KG1 (cell line): ENCODE measurements around the gene ERICH6B.
A peak's percentile ranks its signal among the peaks of the same experiment; 100 is the strongest.

Experiments used
- DNase-seq: peaks from one replicate; lab custom pipeline; 2025; lab: John Stamatoyannopoulos, UW

ERICH6B gene

DNA sequence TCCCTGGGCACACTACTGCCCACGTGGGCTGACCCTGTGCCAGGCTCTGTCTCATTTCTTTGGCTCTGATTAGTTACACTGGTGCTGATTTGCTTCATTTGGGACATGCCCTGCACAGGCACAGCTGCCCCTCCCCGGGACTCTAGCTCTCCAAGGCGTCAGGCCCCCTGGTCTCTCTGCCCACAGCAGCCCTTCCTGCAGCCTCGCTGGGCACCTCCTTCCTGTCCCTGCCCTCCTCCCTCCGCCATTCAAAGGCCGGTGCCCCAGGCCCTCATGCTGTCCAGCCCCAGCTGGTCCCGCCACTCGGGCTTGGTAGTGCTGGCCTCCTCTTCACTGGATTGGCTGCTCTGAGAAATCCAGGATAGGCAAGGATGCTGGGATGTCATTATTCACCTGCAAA lies 73.1 kb downstream of the ERICH6B start:
- DNase-seq, result no peak

DNA sequence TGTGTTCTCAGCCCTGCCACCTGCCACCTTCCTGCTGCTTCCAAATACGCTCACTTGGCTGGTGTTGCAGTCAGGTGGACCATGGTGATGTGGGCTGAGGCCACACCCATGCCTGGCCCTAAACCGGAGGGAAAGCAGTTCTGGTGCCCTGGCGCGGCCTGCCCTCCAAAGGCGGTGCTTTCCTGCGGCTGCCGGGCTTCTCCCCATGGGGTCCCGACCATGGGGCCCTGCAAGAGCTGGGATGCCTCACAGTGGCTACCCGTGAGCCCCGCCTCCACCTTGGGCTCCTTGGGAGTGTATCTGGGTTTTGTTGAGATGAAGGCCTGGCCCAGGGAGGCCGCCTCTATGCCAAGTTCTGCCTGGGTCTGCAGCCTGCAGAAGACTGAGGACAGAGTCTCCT lies 73.7 kb downstream of the ERICH6B start:
- DNase-seq, result no peak

DNA sequence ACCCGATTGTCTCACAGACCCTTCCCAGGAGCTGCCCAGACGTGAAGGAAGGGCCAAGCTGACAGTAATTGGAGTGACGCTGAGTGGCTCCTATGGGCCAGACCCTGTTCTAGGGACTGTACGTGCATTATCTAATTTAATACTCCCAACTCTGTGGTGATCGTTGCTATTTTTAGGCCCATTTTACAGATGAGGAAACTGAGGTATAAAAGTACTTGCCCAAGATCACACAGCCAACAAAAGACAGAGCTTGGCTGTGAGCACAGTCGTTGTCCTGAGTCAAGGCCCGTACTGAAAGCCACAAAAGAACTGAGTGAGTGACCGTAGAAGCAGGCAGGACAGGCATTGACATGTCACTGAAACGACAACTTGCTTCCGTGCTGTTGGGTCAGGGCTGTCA lies 74.7 kb downstream of the ERICH6B start:
- DNase-seq, result no peak

DNA sequence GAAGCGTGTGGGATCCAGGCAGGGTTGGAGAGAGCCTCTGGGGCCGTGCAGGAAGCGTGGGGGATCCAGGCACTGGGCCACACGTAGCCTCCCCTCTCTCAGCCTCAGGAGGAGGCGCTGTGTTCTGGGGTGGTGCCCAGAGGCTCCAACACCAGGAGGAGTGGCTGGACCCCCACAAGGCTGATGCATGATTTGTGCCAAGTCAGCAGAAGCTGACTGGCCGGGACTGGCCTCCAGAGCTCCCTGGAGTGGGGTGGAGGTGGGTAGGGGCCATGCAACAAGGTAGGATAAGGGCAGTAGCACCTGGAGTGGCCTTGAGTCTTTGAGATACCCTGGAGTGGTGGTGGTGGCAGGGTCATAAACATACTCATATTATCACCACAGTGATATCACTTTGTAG lies 75.3 kb downstream of the ERICH6B start:
- no peak for DNase-seq

GRCh38 chr13:45538382-45538781 lies 77.2 kb downstream of the ERICH6B start:
- DNase-seq, result no peak

GRCh38 chr13:45537516-45537915 lies 78.0 kb downstream of the ERICH6B start:
- no peak for DNase-seq

GRCh38 chr13:45536224-45536623 lies 79.3 kb downstream of the ERICH6B start:
- no peak for DNase-seq

- DNase-seq, result no peak
These were observed 80.9 kb downstream of the ERICH6B start for GRCh38 chr13:45534604-45535003.

DNA sequence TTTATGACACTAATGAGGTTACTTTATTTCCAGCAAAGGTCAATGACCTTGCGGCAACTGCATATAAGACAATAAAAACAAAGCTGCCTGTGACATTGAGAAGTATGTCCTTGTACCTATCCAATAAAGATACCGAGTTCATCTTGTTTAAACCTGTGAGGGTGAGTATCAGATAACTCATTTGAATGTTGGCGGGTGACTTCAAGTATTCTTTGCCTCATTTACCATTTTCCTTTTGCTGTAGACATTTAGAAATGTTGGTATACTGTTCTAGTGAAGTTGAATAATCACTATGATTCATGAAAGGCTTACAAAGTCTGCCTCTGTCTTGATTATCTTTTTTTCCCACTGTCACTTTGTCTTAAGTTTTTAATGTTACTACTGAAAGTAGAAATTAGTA lies 85.8 kb downstream of the ERICH6B start:
- no peak for DNase-seq

GRCh38 chr13:45527699-45528462 lies 87.7 kb downstream of the ERICH6B start:
- DNase-seq, result no peak

- DNase-seq, result no peak
These were observed 93.0 kb downstream of the ERICH6B start for GRCh38 chr13:45522571-45522970.

GRCh38 chr13:45521297-45521696 lies 94.2 kb downstream of the ERICH6B start:
- DNase-seq, result no peak

DNA sequence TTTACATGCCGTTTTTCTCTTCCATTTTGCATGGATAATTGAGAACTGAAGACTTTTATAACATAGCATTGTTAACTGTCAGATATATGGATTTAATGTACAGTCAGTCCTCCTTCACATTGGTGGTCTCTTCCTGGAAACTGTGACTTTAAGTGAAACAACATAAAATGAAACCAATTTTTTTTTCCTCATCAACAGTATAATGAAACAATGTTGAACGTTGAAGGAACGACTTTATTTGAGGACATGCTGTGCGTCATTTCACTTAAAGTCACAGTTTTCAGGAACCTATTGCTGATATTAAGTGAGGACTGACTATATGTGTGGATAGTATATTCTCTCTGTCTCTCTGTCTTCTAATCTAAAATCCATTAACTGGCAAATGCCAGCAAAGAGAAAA lies 96.0 kb downstream of the ERICH6B start:
- no peak for DNase-seq

DNA sequence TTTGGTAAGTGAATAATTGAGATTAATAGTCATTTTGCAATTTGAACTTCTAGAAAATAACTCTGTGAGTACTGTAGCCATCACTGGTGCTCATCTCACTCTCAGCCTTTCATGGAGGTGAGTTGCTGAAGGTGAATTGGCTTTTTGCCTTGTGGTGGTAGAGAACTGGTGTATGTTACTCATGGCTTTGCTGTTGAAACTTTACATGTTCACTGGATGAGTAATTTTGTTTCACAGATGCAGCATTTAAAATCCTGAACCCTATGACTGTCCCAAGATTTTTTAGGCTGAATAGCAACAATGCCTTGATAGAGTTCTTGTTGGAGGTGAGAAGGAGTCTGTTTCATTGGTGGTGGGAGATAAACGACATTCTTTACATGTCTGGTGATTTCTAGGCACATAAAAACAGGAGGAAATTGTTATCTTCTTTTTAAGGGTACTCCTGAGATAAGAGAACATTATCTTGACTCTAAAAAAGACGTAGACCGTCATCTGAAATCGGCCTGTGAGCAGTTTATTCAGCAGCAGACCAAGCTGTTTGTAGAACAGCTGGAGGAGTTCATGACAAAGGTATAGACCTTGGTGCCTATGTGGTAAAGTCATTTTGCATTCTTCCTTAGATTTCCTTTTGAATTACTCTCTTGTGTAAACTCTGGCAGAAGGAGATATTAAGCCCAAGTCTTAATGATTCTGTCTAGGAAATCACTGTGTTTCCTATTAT lies 96.9 kb downstream of the ERICH6B start:
- no peak for DNase-seq

- DNase-seq, result no peak
These were observed 98.8 kb downstream of the ERICH6B start for GRCh38 chr13:45516757-45517156.

GRCh38 chr13:45512098-45512496 lies 103.4 kb downstream of the ERICH6B start:
- no peak for DNase-seq

DNA sequence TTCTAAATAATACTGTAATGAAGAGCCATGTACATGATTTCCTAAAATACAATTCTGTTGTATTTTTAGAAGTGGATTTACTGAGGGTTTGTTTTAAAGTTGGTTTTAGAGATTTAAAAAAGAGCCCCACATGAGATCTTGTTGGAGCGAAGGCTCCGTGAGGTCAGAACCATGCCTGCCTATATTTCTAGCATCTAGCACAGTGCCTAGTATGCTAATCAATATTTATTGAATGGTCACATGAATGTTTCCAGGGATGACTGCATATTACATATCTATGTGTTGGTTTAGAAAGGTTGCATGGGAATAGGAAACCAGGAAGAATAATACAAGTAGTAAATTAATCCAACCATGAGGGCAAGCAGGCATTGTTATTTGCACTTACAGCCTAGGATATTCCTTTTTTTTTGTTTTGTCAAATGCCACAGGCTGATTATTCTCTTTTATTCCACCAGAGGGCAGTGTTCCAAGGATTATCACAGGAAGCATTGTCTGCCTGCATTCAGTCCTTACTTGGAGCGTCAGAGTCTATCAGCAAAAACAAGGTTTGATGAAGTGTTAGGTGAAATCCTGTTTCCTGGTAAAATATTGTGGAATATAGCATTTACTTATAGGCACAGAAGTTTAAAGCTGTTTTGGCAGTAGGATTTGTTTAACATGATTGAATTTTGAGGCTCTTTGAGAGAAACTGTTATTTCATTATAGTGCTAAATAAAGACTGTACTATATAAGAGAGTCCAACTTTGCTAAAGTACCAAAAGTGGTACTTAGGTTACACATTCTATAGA lies 104.0 kb downstream of the ERICH6B start:
- DNase-seq, result peak; percentile 44

DNA sequence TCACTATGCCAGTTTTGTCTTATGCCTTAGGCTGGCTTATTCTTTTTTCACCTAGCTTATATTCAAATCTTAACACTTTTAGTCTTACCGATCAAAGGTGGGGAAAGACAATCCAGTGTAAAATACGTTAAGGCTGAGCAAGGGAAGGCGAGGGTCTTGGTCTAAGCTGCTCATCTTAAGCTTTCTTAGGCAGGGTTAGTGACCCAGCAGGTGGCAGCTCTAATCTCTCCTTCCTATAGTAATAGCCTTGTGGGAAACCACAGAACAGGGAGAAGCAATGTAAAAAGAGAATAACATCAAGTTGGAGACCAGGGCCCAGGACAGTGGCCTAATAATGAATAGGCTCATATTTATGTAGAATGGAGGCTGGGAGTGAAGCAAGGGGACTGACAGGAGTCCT lies 104.9 kb downstream of the ERICH6B start:
- no peak for DNase-seq

- DNase-seq, result no peak
These were observed 106.8 kb downstream of the ERICH6B start for GRCh38 chr13:45508776-45509175.

DNA sequence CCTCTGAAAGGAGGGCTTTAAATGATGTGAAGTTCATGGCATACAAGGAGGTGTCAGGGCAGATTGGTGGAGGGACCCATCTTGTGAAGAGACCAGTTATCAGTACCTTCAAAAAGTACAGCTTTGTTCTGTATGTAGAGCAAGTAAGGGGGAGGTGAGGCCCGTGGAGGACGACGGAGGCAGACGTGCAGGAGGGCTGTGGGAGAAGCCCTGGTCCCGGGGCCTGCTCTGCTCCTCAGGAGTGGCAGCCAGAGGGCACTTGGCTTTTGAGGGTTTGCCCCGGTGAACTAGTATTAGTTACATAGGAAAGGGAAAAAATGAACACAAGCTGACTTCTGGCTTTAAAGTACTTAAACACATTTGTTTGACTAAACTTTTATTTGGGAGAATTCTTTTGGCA lies 108.7 kb downstream of the ERICH6B start:
- DNase-seq, result no peak

- DNase-seq, result no peak
These were observed 111.9 kb downstream of the ERICH6B start for GRCh38 chr13:45503658-45504057.

GRCh38 chr13:45501175-45501526 lies 114.4 kb downstream of the ERICH6B start:
- DNase-seq, result no peak
